AG09319 (cell line): ENCODE results near the gene ANKRD2.

Source experiments
- DNase-seq: peaks from one replicate; pipeline ENCODE4 v3.0.0-alpha.2; 2010; ENCODE audit warnings: low read depth; ENCODE audit errors: extremely low read depth
- CTCF ChIP-seq: IDR thresholded peaks from 2 replicates; pipeline ENCODE4 v1.5.1; 2011; ENCODE audit warnings: low read depth, mild to moderate bottlenecking, inconsistent platforms, low read length, moderate library complexity

Gene ANKRD2

GRCh38 chr10:97563337-97563736, 9.2 kb upstream of the ANKRD2 start:
- no peak for DNase-seq
- no peak for TF ChIP-seq CTCF

GRCh38 chr10:97564776-97565175, 7.8 kb upstream of the ANKRD2 start:
- no peak for TF ChIP-seq CTCF
- no peak for DNase-seq

- no peak for DNase-seq
- TF ChIP-seq CTCF: no peak
Observed at GRCh38 chr10:97566336-97566996, 6.1 kb upstream of the ANKRD2 start.

- no peak for TF ChIP-seq CTCF
- DNase-seq: no peak
Observed at GRCh38 chr10:97567891-97568290, 4.7 kb upstream of the ANKRD2 start.

GRCh38 chr10:97570146-97570788, 2.3 kb upstream of the ANKRD2 start:
- no peak for DNase-seq

GRCh38 chr10:97570789-97571471, 1.6 kb upstream of the ANKRD2 start:
- TF ChIP-seq CTCF: no peak
- no peak for DNase-seq

More at GRCh38 chr10:97570146-97570788, 2.3 kb upstream of the ANKRD2 start:
- no peak for TF ChIP-seq CTCF

GRCh38 chr10:97571622-97572021, 957 bp upstream of the ANKRD2 start:
- TF ChIP-seq CTCF: no peak
- DNase-seq: no peak
